GM19193 (cell line): Measurements from ENCODE around the gene PITPNC1.

Experiments used
- POLR2A ChIP-seq: IDR thresholded peaks from 4 replicates; pipeline ENCODE4 v1.6.1; 2011; ENCODE audit not compliant: insufficient read depth, insufficient read length; ENCODE audit errors: extremely low read depth

The PITPNC1 gene

DNA sequence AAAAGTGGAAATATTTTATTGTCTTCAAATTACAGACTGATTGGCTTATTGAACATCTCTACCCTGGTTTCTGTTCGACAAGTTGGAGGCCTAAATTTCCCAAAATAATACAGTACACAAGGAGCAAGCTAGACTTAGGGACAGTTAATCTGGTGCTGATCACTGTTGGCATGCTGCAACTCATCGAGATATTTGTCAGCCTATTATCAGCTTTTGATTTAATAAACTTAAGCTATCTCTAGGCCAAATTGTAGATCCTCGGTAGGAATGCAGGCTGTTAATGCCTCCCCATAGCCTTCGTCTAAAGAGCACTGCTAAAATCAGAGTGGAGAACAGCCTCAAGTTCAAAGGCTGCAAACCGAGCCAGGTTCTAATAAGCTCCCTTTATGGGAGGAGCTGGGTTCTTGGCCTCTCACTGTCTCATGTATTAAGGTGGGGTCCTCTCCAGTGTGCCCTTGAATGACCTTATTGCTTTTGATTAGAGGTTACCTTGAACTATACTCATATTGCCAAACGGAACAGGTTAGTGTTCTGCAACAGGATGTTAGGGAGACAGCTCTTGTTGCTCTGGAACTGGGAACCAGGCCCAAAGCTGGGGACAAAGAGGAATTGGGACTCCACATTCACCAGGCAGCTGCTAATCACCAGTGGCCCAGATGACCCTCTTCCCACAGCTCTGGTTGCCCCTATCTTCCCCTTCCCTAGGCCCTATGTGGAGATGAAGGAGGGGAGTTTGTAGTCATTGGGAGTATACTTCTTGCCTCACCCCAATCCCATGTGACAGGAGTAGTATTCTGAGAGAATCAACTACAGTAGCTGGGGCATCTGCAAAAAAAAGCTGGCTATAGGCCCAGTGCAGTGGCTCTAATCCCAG is 271.2 kb downstream of the PITPNC1 start:
- no peak for TF ChIP-seq POLR2A

- TF ChIP-seq POLR2A: no peak
Measured at GRCh38 chr17:67649891-67650290, 272.8 kb downstream of the PITPNC1 start.

DNA sequence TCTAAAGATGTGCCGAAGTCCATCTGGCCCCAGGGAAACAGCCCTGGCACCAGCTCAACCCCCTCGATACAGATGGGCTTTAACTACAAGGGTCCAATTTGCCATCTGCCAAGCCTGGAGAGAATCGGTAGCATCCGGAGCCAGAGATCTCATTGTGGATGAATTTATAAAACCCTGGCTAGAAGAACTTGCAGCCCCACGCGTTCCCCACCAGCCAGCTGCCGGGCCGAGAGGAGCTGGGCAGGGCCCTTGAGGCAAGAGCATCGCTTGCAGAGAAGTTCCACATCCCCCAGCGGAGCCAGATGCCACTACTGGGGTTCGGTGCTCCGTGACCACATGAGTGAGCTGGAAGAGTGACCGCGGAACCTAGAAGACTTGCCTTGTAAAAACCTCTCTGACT is 275.4 kb downstream of the PITPNC1 start:
- TF ChIP-seq POLR2A: no peak

GRCh38 chr17:67655478-67656148 is 278.5 kb downstream of the PITPNC1 start:
- no peak for TF ChIP-seq POLR2A

- TF ChIP-seq POLR2A: no peak
Measured at GRCh38 chr17:67656494-67657203, 279.6 kb downstream of the PITPNC1 start.

DNA sequence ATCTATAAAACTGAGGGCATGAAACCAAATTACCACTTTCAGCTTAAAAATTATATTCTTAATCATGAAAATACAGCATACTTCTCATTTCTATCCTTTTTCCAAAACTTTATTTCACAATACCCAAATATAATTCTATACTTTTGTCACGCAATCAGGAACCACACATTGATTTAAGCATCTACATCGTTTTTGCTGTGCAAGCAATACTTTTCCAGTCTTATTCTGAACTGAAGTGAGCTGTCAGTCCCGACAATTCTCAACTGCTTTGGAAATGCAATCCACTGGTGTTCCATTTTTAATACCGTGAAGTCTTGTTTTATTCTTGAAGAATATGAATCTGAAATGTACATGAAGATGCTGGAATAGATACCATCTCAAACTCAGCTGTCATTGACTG is 280.5 kb downstream of the PITPNC1 start:
- TF ChIP-seq POLR2A: no peak

DNA sequence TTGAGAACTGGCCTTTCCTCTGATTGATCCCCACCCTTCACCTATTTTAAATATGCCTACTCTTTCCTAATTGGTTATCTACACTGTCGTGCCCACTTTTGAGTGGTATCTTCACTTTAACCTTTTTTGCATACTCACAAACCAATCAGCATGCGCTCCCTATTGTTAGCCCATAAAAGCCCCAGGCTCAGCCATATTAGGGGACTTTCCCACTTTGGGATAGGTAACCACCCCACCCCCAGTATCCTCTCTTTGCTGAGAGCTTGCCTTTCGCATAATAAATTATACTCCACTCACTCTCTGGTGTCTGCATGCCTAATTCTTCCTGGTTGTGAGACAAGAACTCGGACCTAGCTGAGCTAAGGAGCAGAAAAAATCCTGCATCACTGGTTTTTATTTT is 281.2 kb downstream of the PITPNC1 start:
- no peak for TF ChIP-seq POLR2A

- TF ChIP-seq POLR2A: no peak
Measured at GRCh38 chr17:67659028-67659427, 281.9 kb downstream of the PITPNC1 start.

- TF ChIP-seq POLR2A: no peak
Measured at GRCh38 chr17:67662712-67663111, 285.6 kb downstream of the PITPNC1 start.

- no peak for TF ChIP-seq POLR2A
Measured at GRCh38 chr17:67663457-67663856, 286.4 kb downstream of the PITPNC1 start.

GRCh38 chr17:67666028-67666427 is 288.9 kb downstream of the PITPNC1 start:
- TF ChIP-seq POLR2A: no peak

- TF ChIP-seq POLR2A: no peak
Measured at GRCh38 chr17:67666710-67667109, 289.6 kb downstream of the PITPNC1 start.

DNA sequence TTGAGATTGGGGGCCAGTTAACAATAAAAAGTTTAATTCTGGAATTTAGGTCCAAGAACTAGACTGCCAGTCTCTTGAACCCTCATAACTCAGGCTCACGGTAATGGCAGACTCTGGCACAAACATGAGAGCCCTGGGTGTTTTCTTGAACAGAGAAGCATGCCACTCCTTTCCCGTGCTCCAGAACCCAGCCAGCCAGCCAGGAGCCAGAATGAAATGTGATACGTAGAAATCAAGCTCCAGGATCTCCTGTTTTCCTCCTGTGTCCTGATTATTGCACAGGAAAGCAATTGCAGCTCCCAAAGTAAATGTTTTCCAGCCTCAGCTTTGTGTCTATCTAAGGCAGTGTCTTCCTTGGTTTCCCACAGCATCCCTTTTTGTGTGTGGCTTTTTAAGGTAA is 294.4 kb downstream of the PITPNC1 start:
- TF ChIP-seq POLR2A: no peak

DNA sequence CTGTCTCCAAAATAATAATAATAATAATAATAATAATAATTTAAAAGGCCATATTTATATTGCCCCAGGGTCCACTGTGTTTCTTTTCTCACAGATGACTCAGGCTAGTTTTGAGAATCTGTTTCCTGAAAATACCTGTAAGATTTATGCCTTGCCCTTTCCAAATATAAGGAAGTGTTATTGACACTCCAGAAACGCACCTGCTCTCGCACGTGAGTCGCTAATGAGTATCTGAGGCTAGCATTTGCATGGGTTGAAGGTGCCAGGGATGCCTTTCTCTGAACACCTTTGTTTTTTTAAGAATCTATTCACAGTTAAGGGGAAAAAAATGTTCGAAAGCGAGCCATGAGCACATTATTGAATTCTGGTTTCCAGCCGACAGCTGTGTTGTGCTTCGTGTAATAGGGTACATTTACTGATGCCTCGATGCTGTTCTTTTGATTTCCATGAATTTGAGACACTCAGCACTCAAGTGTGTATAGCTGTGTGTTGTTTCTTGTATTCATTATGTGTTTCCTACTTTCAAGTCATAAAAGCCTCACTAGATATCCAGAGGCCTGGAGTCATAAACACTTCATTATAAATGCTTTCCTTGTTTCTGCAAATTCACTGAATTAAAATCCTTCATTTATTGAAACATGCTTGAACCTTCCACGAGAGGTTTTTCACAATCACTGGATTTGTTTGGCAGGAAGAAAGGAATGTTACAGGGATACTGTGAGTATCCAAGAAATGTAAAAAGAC is 295.7 kb downstream of the PITPNC1 start:
- no peak for TF ChIP-seq POLR2A

DNA sequence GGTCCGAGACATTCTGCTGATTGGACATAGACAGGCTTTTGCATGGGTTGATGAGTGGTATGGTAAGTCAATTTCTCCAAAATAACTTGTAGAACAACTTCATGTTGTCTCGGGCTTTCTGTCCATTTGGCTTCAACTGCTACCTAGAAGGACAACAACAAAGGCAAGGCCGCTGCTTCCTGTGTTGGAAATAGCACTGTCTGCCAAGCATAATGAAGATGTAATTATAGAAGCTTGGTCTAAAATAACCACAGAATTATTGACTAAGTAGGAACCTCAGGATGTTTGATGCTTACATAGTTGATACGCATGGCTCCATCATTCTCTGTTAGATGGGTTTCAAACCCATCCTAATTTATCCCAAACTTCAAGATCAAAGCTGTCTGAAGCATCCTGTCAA is 298.4 kb downstream of the PITPNC1 start:
- no peak for TF ChIP-seq POLR2A
